Measurements from ENCODE around the gene ASB9. TPM values are rescaled to one million over a fixed set of nuclear protein-coding genes. Genes with fewer than 3 reads are reported as not detected.

ASB9 gene
- total RNA-seq, 1 donor from 2014 or later: not detected

- H3K27ac Mint-ChIP-seq (ENCODE audit: unreplicated experiment): no peak overlapping the region
- no peaks in the 10 kb centered on the region for H3K4me1 Mint-ChIP-seq (ENCODE audit: unreplicated experiment)
- H3K4me3 Mint-ChIP-seq (ENCODE audit: unreplicated experiment): no peak overlapping the region
- no peak for TF ChIP-seq CTCF (IDR thresholded peaks at IDR 0.05)
- H3K27me3 Mint-ChIP-seq (ENCODE audit: unreplicated experiment): no peaks in the 10 kb centered on the region
- H3K36me3 Mint-ChIP-seq (ENCODE audit: unreplicated experiment): no peaks in the 10 kb centered on the region
- DNase-seq (ENCODE audit: extremely low spot score, unreplicated experiment): no peak
- H3K9me3 Mint-ChIP-seq (ENCODE audit: unreplicated experiment): peaks cover 6% of the 10 kb centered on the region
Measured at GRCh38 chrX:15235001-15235400, 34.9 kb downstream of the ASB9 start.

- no peaks in the 10 kb centered on the region for H3K36me3 Mint-ChIP-seq (ENCODE audit: unreplicated experiment)
- H3K27me3 Mint-ChIP-seq (ENCODE audit: unreplicated experiment): no peaks in the 10 kb centered on the region
- no peak overlapping the region for H3K4me3 Mint-ChIP-seq (ENCODE audit: unreplicated experiment)
- no peak for TF ChIP-seq CTCF (IDR thresholded peaks at IDR 0.05)
- no peak for DNase-seq (ENCODE audit: extremely low spot score, unreplicated experiment)
- no peaks in the 10 kb centered on the region for H3K4me1 Mint-ChIP-seq (ENCODE audit: unreplicated experiment)
- peaks cover 6% of the 10 kb centered on the region for H3K9me3 Mint-ChIP-seq (ENCODE audit: unreplicated experiment)
- no peak overlapping the region for H3K27ac Mint-ChIP-seq (ENCODE audit: unreplicated experiment)
Measured at GRCh38 chrX:15233416-15234015, 36.4 kb downstream of the ASB9 start.

- peaks cover 7% of the 10 kb centered on the region for H3K9me3 Mint-ChIP-seq (ENCODE audit: unreplicated experiment)
- H3K36me3 Mint-ChIP-seq (ENCODE audit: unreplicated experiment): no peaks in the 10 kb centered on the region
- H3K4me3 Mint-ChIP-seq (ENCODE audit: unreplicated experiment): no peak overlapping the region
- no peak for TF ChIP-seq CTCF (IDR thresholded peaks at IDR 0.05)
- no peaks in the 10 kb centered on the region for H3K27me3 Mint-ChIP-seq (ENCODE audit: unreplicated experiment)
- H3K27ac Mint-ChIP-seq (ENCODE audit: unreplicated experiment): no peak overlapping the region
- DNase-seq (ENCODE audit: extremely low spot score, unreplicated experiment): no peak
- H3K4me1 Mint-ChIP-seq (ENCODE audit: unreplicated experiment): no peaks in the 10 kb centered on the region
Measured at GRCh38 chrX:15224747-15225146, 45.1 kb downstream of the ASB9 start.

GRCh38 chrX:15221321-15221720 lies 48.6 kb downstream of the ASB9 start:
- Mint-ChIP-seq H3K4me3 (ENCODE audit: unreplicated experiment) (no peak overlapping the region), H3K27me3 (ENCODE audit: unreplicated experiment) (no peaks in the 10 kb centered on the region), H3K4me1 (ENCODE audit: unreplicated experiment) (no peaks in the 10 kb centered on the region), H3K36me3 (ENCODE audit: unreplicated experiment) (no peaks in the 10 kb centered on the region), H3K27ac (ENCODE audit: unreplicated experiment) (no peak overlapping the region), H3K9me3 (ENCODE audit: unreplicated experiment) (peaks cover 10% of the 10 kb centered on the region)
- no peak for TF ChIP-seq CTCF (IDR thresholded peaks at IDR 0.05)
- no peak for DNase-seq (ENCODE audit: extremely low spot score, unreplicated experiment)

GRCh38 chrX:15217161-15217560 lies 52.7 kb downstream of the ASB9 start:
- Mint-ChIP-seq H3K27me3 (ENCODE audit: unreplicated experiment) (no peaks in the 10 kb centered on the region), H3K4me3 (ENCODE audit: unreplicated experiment) (no peak overlapping the region), H3K36me3 (ENCODE audit: unreplicated experiment) (no peaks in the 10 kb centered on the region), H3K4me1 (ENCODE audit: unreplicated experiment) (no peaks in the 10 kb centered on the region), H3K9me3 (ENCODE audit: unreplicated experiment) (peaks cover 4% of the 10 kb centered on the region), H3K27ac (ENCODE audit: unreplicated experiment) (no peak overlapping the region)
- TF ChIP-seq CTCF (IDR thresholded peaks at IDR 0.05): no peak
- DNase-seq (ENCODE audit: extremely low spot score, unreplicated experiment): no peak

All from osteocyte (in vitro differentiated cells).